Erythroblast (primary cell): ENCODE results near the gene REPIN1.

ENCODE experiments used
- GATA1 ChIP-seq: IDR thresholded peaks from 2 replicates; pipeline ENCODE4 v1.6.1; 2011; ENCODE audit warnings: low read depth, mild to moderate bottlenecking, control low read depth, low read length, moderate library complexity
- POLR2A ChIP-seq: IDR thresholded peaks from 2 replicates; pipeline ENCODE4 v1.6.1; 2011; ENCODE audit warnings: mild to moderate bottlenecking, low read length

DNA sequence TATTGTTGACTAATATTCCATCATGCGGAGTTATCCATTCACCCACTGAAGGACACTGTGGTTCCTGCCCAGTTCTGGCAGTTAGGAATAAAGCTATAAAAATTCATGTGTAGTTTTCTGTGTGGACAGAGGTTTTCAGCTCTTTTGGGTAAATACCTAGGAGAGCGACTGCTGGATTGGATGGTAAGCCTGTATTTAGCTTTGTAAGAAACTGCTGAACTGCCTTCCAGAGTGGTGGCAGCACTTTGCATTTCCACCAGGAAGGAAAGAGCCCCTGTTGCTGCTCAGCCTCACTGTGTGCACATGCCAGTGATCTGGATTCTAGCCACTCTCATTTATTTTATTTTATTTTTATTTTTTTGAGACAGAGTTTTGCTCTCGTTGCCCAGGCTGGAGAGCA is 24.7 kb downstream of the REPIN1 start:
- no peak for TF ChIP-seq POLR2A
- no peak for TF ChIP-seq GATA1
